ENCODE results near the gene PANK4. TPM values are rescaled to one million over a fixed set of nuclear protein-coding genes. Genes with fewer than 3 reads are reported as not detected.

Gene PANK4
- total and polyA plus RNA-seq, 2 of the 8 experiments (the other 6 are each of a cell fraction or from before 2014, with no cell fraction given) = 20.1 to 29.7 TPM

- Histone ChIP-seq H3K4ac (replicated peaks; ENCODE audit: insufficient read length, low read depth, low read length) (no peak overlapping the region), H3K9me3 (ENCODE audit: insufficient read depth in 2 of 2, low read depth in 1 of 2, low read length in 1 of 2) (no peaks in the 10 kb centered on the region), H3K27ac (ENCODE audit: low read depth, low read length) (no peak overlapping the region), H2BK15ac (ENCODE audit: low read length) (no peak overlapping the region), H2AFZ (ENCODE audit: low read length) (no peak overlapping the region), H4K91ac (replicated peaks; ENCODE audit: insufficient read length, low read length) (no peak overlapping the region), H3K4me1 (replicated peaks in 1 of 4; ENCODE audit: control insufficient read depth in 3 of 4, insufficient read depth in 4 of 4, low read length in 3 of 4) (no peaks in the 10 kb centered on the region; a peak in 1 of 7 replicates), H3K4me2 (ENCODE audit: insufficient read depth in 1 of 2, low read depth in 2 of 2, low read length in 2 of 2) (no peak overlapping the region), H2BK20ac (ENCODE audit: low read length) (no peak overlapping the region), H3K79me1 (ENCODE audit: low read depth, low read length) (peaks cover 9% of the 10 kb centered on the region), H3K23me2 (ENCODE audit: low read depth, low read length) (no peaks in the 10 kb centered on the region), H2BK12ac (ENCODE audit: low read depth, low read length) (no peak overlapping the region), H2AK5ac (ENCODE audit: low read depth, low read length) (no peak overlapping the region), H3K9ac (replicated peaks in 1 of 4; ENCODE audit: extremely low read depth in 1 of 4, low read depth in 3 of 4, low read length in 3 of 4) (no peak overlapping the region), H3K79me2 (ENCODE audit: control insufficient read depth in 1 of 2, insufficient read depth in 2 of 2, low read length in 2 of 2) (peaks cover 4 to 14% of the 10 kb centered on the region in 2 experiments; a peak in 2 of 4 replicates), H3K23ac (ENCODE audit: insufficient read length) (no peak overlapping the region), H4K20me1 (replicated peaks in 1 of 2; ENCODE audit: control insufficient read depth in 1 of 2, insufficient read depth in 2 of 2, low read length in 2 of 2) (peaks cover 11 to 24% of the 10 kb centered on the region in 2 experiments), H3K18ac (ENCODE audit: extremely low read depth, low read length) (no peak overlapping the region), H4K8ac (ENCODE audit: extremely low read depth, insufficient read depth, low read length) (no peak overlapping the region), H3K56ac (replicated peaks; ENCODE audit: insufficient read length, low read depth, low read length) (no peak overlapping the region), H3K4me3 (ENCODE audit: extremely low read depth in 1 of 4, insufficient read depth in 2 of 4, low read depth in 3 of 4, low read length in 4 of 4) (no peak overlapping the region), H4K5ac (ENCODE audit: insufficient read length, low read depth, low read length) (no peak overlapping the region), H3K14ac (ENCODE audit: insufficient read length) (no peak overlapping the region), H3K36me3 (ENCODE audit: control insufficient read depth in 2 of 4, insufficient read depth in 4 of 4, low read length in 3 of 4) (peaks cover 18 to 61% (median 40%) of the 10 kb centered on the region in 4 experiments; a peak in 7 of 8 replicates), H3K27me3 (replicated peaks in 1 of 4; ENCODE audit: control insufficient read depth in 3 of 4, extremely low read depth in 1 of 4, insufficient read depth in 3 of 4, low read length in 3 of 4) (no peaks in the 10 kb centered on the region), H2BK5ac (ENCODE audit: low read depth, low read length) (no peak overlapping the region), H2BK120ac (replicated peaks; ENCODE audit: low read depth, low read length) (no peak overlapping the region)
- no peak for FAIRE-seq
- TF ChIP-seq RXRA (IDR thresholded peaks at IDR 0.05; ENCODE audit: insufficient read depth, low read depth, low read length) (no peak), TBP (IDR thresholded peaks at IDR 0.05; ENCODE audit: low read depth, low read length) (no peak), RBBP5 (IDR thresholded peaks at IDR 0.05; ENCODE audit: borderline replicate concordance, low read depth, low read length) (no peak), CREB1 (IDR thresholded peaks at IDR 0.05) (no peak)
- DNase-seq (ENCODE audit: low read depth in 1 of 2, low spot score in 2 of 2) = no peak
- WGBS, 2 experiments (ENCODE audit: extremely low coverage in 1 of 2, insufficient coverage in 1 of 2, insufficient read length in 1 of 2, insufficient replicate concordance in 2 of 2, low coverage in 1 of 2, low lambda C conversion rate in 2 of 2, missing lambda C conversion rate in 1 of 2) = 91% methylated on average over 15 of the region's 17 CpGs; no CpG with 5 or more reads in 1 of the 2 experiments
- CTCF ChIA-PET (ENCODE audit: partially characterized antibody) = interaction anchor here (0.9 to 4.6 kb wide), 2 partner anchors 11 to 17 kb away, joined by 3 to 16 read pairs; no protein-coding TSS in a partner anchor
- POLR2A ChIA-PET (ENCODE audit: partially characterized antibody) = interaction anchor here (1.5 kb wide), 1 partner anchor 12 kb away, joined by 5 read pairs; no protein-coding TSS in a partner anchor
These were observed 8.4 kb downstream of the PANK4 start for GRCh38 chr1:2517966-2518365.

All from H1 (cell line).